OCI-LY7 (cell line): Measurements from ENCODE around the gene SPOCK1. TPM values are rescaled to one million over a fixed set of nuclear protein-coding genes. Genes with fewer than 3 reads are reported as not detected.

Source experiments
- BruUV-seq: library from RNA; stranded (reverse); fragments of 400-500 nt; replicated peaks from 2 replicates; lab custom pipeline; 2021; lab: Mats Ljungman, UMichigan
- CTCF ChIA-PET: fragments of 300-600 bp; sonication (Branson Sonifier 250); formaldehyde crosslinking; loops from one replicate; lab custom pipeline; 2022; ENCODE audit warnings: antibody characterized with exemption; ENCODE audit not compliant: unreplicated experiment; lab: Charles Lee
- POLR2A ChIA-PET: fragments of 300-600 bp; sonication (Branson Sonifier 250); formaldehyde crosslinking; loops from one replicate; lab custom pipeline; 2022; ENCODE audit warnings: antibody characterized with exemption; lab: Charles Lee
- DNase-seq: peaks from one replicate; pipeline ENCODE4 v3.0.0-alpha.2; 2015; ENCODE audit warnings: low spot score
- H2AFZ ChIP-seq: fragments of 200-600 bp; sonication (generic), shearing (Covaris generic); 2 replicates; pipeline ENCODE4 v1.6.1; 2014; ENCODE audit warnings: mild to moderate bottlenecking, antibody characterized with exemption, low read length, moderate library complexity
- H3K27ac ChIP-seq: fragments of 200-600 bp; sonication (generic); 2 replicates; pipeline ENCODE4 v1.5.1; 2014; ENCODE audit warnings: mixed run types, low read depth, mild to moderate bottlenecking, moderate library complexity, low read length, inconsistent platforms; ENCODE audit not compliant: poor library complexity, severe bottlenecking
- H3K36me3 ChIP-seq: fragments of 200-600 bp; sonication (generic); 2 replicates; pipeline ENCODE4 v1.6.1; 2014; ENCODE audit warnings: mild to moderate bottlenecking, antibody characterized with exemption, low read length, moderate library complexity, mixed read lengths; ENCODE audit not compliant: insufficient read depth
- H3K4me1 ChIP-seq: fragments of 200-600 bp; sonication (generic); 2 replicates; pipeline ENCODE4 v1.5.1; 2014; ENCODE audit warnings: mild to moderate bottlenecking, low read length; ENCODE audit not compliant: insufficient read depth, poor library complexity, severe bottlenecking
- H3K4me2 ChIP-seq: fragments of 200-600 bp; sonication (generic); 2 replicates; pipeline ENCODE4 v1.6.1; 2014; ENCODE audit warnings: mild to moderate bottlenecking, low read length
- H3K4me3 ChIP-seq: fragments of 200-600 bp; sonication (generic); 2 replicates; pipeline ENCODE4 v1.5.1; 2014; ENCODE audit warnings: mild to moderate bottlenecking, low read depth, low read length; ENCODE audit not compliant: poor library complexity, severe bottlenecking
- H3K79me2 ChIP-seq: fragments of 200-600 bp; sonication (generic); 2 replicates; pipeline ENCODE4 v1.6.1; 2016; ENCODE audit warnings: low read depth, mild to moderate bottlenecking, low read length, moderate library complexity, mixed read lengths; ENCODE audit not compliant: insufficient read depth
- H3K9me2 ChIP-seq: fragments of 200-600 bp; sonication (generic); 2 replicates; pipeline ENCODE4 v1.6.1; 2016; ENCODE audit warnings: mild to moderate bottlenecking, low read length, mixed read lengths; ENCODE audit not compliant: insufficient read depth
- H3K9me3 ChIP-seq: fragments of 200-600 bp; sonication (generic); 2 replicates; pipeline ENCODE4 v1.6.1; 2014; ENCODE audit warnings: mild to moderate bottlenecking, mixed run types, low read length, mixed read lengths
- H4K20me1 ChIP-seq: fragments of 200-600 bp; sonication (generic); 2 replicates; pipeline ENCODE4 v1.6.1; 2014; ENCODE audit warnings: mild to moderate bottlenecking, antibody characterized with exemption, low read length, moderate library complexity, mixed read lengths; ENCODE audit not compliant: insufficient read depth
- CTCF ChIP-seq: fragments of 200-600 bp; sonication (generic); conservative IDR thresholded peaks from 2 replicates; pipeline ENCODE4 v1.5.1; 2014; ENCODE audit warnings: mild to moderate bottlenecking, antibody characterized with exemption, low read length, moderate library complexity, mixed read lengths
- EZH2phosphoT487 ChIP-seq: fragments of 200-600 bp; sonication (generic); IDR thresholded peaks from 2 replicates; pipeline ENCODE4 v1.6.1; 2018; ENCODE audit warnings: low read depth, borderline replicate concordance, mild to moderate bottlenecking, mixed run types, antibody characterized with exemption, low read length, moderate library complexity, mixed read lengths
- intact Hi-C: fragments of 100-400 bp; cut with micrococcal nuclease; formaldehyde crosslinking; loops from one replicate; pipeline ENCODE4 v1.10.0; 2022; ENCODE audit not compliant: unreplicated experiment
- total RNA-seq, 2 experiments: library from RNA; depleted of rRNA in 1 of 2; stranded (reverse); fragments of >200 nt in 1 of 2; shearing (Covaris generic) in 1 of 2; gene quantifications; 2 replicates each; pipeline ENCODE4 v1.2.3, GENCODE V29; 2014 to 2022

The SPOCK1 gene
- total RNA-seq, 2 experiments from 2014 or later, result 0.29 to 1.5 TPM

GRCh38 chr5:137375741-137376526, 123.2 kb downstream of the SPOCK1 start:
- H3K4me3 ChIP-seq, result no peak overlapping the region
- CTCF ChIA-PET, result no interaction called here
- no TSS peak for BruUV-seq
- TF ChIP-seq EZH2phosphoT487 (no peak), CTCF (no peak)
- H4K20me1 ChIP-seq, result no peaks in the 10 kb centered on the region
- H3K79me2 ChIP-seq, result no peaks in the 10 kb centered on the region
- H3K4me1 ChIP-seq, result no peaks in the 10 kb centered on the region
- POLR2A ChIA-PET, result no interaction called here
- H3K36me3 ChIP-seq, result no peaks in the 10 kb centered on the region
- intact Hi-C loops, result no loop called here
- H3K9me2 ChIP-seq, result no peaks in the 10 kb centered on the region
- no peak for DNase-seq
- H3K9me3 ChIP-seq, result no peaks in the 10 kb centered on the region
- H3K27ac ChIP-seq, result no peak overlapping the region
- H3K4me2 ChIP-seq, result no peak overlapping the region
- no peak overlapping the region for H2AFZ ChIP-seq

GRCh38 chr5:137374110-137374714, 124.9 kb downstream of the SPOCK1 start:
- H3K27ac ChIP-seq, result no peak overlapping the region
- ChIA-PET POLR2A (no interaction called here), CTCF (no interaction called here)
- intact Hi-C loops, result no loop called here
- H2AFZ ChIP-seq, result no peak overlapping the region
- H3K9me2 ChIP-seq, result no peaks in the 10 kb centered on the region
- no peaks in the 10 kb centered on the region for H3K9me3 ChIP-seq
- no TSS peak for BruUV-seq
- DNase-seq, result no peak
- no peaks in the 10 kb centered on the region for H3K4me1 ChIP-seq
- TF ChIP-seq CTCF (no peak), EZH2phosphoT487 (no peak)
- H3K4me2 ChIP-seq, result no peak overlapping the region
- H3K4me3 ChIP-seq, result no peak overlapping the region
- no peaks in the 10 kb centered on the region for H4K20me1 ChIP-seq
- H3K79me2 ChIP-seq, result no peaks in the 10 kb centered on the region
- no peaks in the 10 kb centered on the region for H3K36me3 ChIP-seq

- intact Hi-C loops, result no loop called here
- Histone ChIP-seq H2AFZ (no peak overlapping the region), H3K4me1 (no peaks in the 10 kb centered on the region), H4K20me1 (no peaks in the 10 kb centered on the region), H3K9me2 (no peaks in the 10 kb centered on the region), H3K9me3 (no peaks in the 10 kb centered on the region), H3K27ac (no peak overlapping the region), H3K4me2 (no peak overlapping the region), H3K79me2 (no peaks in the 10 kb centered on the region), H3K4me3 (no peak overlapping the region), H3K36me3 (no peaks in the 10 kb centered on the region)
- ChIA-PET CTCF (no interaction called here), POLR2A (no interaction called here)
- no peak for DNase-seq
- no TSS peak for BruUV-seq
- TF ChIP-seq CTCF (no peak), EZH2phosphoT487 (no peak)
Measured at GRCh38 chr5:137372773-137373160, 126.4 kb downstream of the SPOCK1 start.
